ENCODE measurements around the gene BCKDK.

Gene BCKDK

DNA sequence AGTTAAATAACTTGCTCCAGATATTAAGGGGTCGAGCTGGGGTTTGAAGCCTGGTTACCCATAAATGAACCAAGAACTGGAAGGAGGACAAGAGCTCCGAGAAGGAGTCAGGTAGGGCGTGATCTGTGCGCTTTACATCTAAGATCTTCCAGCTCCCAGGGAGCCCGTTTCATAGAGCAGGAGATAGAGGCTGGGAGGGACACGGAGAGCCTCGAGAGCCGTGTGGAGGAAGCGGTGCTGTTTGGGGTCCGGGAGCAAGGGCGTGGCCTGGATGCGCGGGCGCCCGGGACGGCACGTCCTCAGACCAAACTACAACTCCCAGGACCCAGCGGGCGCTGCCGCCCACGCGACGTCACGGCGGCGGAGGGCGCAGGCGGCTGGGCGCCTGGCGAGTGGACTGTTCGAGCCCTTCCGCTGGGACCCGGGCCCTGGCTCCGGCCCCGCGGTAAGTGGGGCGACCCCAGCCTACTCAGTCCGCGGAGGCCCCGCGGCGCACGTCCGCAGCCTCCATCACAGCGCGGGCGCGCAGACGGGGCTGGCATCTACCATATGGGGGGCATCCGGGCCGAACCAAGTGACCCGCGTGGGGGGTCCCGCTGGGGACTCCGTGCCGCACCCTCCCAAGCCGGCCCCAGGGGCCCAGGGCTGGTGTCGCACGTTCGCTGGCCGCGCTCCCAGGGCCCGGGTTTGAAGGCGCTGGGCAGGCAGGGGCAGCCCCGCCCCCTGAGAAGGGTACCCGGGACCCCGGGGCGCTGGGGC is at the start of gene BCKDK:
BCKDK (plus strand) TSS at position 352 of the 759 bp plus-strand sequence. CDS start 838 bp downstream, outside the sequence.
- peak; percentile 73 for DNase-seq

DNA sequence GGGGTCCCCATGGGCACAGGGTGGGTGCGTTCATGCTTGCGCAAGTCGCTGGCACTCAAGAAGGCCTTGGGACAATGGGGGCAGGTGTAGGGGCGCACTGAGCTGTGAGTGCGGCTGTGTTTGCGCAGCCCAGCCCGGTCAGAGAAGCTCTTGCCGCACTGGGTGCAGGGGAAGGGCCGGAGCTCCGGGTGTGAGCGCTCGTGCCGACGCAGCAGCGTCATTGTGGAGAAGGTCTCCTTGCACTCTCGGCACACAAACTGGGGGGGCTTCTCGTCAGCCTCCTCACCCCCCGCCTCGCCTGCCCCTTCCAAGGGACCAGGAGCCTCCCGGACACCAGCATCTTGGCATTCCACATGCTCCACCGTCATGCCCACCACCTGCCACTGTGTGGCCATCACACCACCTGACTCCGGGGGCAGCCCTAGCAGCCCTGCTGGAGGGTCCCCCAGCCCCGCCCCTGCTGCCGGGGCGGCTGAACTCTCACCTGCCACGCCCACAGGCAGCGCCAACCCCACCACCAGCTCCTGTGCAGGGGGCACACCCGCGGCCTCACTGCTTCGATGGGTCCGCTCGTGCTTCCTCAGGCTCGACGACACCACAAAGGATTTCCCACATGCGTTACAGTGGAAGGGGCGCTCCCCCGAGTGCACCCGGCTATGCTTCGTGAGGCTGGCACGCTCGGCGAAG is 46.9 kb upstream of the BCKDK start:
- no peak for DNase-seq

DNA sequence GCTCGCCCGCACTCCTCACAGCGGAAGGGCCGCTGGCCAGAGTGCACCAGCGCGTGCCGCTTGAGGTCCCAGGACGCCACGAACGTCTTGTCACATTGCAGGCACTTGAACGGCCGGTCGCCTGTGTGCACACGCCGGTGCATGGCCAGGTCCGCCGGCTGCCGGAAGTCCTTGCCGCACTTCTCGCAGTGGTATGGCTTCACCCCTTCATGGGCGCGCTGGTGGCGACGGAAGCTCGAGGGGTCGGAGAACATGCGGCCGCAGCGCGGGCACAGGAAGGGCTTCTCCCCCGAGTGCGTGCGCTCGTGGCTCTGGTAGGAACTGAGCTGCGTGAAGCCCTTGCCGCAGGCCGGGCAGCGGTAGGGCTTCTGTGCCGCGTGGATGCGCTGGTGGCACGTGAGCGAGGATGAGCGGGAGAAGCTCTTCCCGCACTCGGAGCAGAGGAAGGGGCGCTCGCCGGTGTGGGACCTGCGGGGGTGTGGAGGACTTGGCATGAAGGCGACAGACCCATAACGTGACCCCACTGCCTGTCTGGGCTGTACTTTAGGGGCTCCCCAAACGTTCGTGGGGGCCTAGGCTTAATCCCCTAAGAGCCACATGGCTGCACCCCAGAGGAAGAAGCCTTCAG is 46.3 kb upstream of the BCKDK start:
- DNase-seq: no peak

DNA sequence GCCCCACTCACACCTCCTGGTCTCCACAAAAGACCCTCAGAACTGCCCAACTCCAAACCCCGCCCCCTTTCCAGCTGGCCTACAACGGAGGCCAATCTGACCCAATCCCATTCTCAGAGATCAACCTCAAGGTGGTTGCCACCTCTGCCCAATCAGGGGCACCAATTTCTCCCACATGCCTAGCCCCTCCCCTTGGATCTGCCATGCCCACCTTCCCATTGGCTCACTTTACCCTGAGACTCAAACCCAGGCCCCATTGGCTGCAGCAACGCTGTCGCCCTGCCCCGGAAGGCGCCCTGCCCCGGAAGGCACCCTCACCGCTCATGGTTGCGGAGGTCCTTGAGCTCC is 44.7 kb upstream of the BCKDK start:
- no peak for DNase-seq

DNA sequence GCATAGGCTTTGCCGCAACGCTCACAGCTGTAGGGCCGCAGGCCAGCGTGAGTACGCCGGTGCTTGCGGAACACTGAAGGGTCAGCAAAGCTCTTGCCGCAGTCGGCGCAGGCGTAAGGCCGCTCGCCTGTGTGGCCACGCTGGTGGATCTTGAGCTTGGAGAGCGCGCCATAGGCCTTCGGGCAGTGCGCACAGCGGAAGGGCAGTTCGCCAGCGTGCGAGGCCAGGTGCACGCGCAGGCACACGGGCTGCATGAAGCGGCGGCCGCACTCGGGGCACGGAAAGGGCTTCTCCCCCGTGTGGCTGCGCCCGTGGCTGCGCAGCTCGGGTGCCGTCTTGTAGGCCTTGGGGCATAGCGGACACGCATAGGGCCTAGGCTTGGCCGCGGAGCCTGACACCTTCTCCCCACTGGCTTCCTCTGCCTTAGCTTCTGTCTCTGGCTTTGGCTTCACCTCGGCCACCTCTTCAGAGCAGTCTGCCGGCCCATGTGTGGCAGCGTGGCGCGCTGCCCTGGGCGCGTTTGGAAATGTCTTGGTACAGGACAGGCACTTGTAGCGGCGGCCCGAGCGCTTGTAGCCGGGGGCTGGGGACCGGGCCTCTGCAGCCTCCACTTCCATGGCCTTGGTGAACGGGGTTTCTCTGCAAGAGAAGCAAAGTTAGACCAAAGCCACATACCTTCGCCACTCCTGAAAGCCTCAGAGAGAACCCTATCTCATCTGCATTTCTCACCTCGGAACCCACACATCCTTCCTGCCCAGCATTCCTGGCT is 44.2 kb upstream of the BCKDK start:
- DNase-seq: peak; percentile 73

DNA sequence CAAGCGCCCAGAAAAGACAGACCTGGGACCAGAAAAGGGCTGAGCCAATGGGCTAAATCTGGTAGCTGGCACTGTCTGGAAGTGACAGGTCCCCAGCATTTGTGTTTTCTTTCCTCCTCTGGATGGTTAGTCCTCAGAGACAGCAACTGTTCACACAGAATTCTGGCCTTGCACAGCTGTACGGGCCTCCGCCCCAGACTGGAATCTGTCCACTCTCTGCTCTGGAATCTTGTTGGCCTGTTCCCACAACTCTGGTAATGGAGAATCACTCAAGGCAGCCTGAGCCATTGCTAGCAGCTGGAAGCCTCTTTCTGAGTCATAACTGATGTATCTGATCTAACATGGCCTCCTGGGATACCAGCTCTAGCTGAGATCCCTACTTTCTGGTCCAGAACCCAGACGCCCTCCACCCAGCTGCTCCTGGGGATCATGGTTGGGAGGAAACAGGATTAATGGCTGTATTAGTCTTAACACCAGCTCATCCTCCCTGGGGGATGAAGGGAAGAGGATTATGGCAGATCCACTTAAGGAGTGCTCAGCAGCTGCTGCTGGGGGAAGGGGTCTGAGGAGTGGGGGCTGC is 43.2 kb upstream of the BCKDK start:
- DNase-seq: no peak

DNA sequence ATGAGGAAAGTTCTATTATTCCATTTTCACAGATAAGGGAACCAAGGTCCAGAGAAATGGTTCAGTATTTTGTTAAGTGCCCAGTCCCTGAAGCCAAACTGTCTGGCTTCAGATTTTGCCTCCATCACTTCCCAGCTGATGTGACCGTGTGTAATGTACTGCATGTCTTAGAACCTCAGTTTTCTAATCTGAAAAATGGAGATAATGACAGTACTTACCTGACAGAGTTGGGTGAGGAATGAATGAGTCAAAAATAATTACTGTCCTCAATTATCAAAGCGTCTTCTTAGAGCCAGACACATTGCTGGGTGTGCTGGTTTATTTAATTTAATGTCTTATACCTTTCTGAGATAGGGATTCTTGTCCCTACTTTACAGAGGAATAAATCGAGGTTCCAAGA is 40.8 kb upstream of the BCKDK start:
- DNase-seq: no peak

DNA sequence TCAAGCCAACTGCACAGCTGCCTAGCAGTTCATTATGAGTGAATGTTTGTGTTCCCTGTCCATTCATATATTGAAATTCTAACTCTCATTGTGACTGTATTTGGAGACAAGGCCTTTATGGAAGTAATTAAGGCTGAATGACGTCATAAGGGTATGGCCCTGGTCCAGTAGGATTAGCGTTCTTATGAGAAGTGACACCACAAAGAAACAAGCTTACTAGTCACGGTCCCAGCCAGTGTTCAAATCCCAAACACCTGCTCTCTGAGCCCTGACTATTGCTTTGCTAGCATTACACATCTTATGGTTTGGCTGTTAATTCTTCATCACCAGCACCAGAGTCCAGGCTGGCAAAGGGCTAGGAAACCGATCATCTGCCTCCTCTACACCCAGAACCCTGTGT is 36.3 kb upstream of the BCKDK start:
- no peak for DNase-seq

DNA sequence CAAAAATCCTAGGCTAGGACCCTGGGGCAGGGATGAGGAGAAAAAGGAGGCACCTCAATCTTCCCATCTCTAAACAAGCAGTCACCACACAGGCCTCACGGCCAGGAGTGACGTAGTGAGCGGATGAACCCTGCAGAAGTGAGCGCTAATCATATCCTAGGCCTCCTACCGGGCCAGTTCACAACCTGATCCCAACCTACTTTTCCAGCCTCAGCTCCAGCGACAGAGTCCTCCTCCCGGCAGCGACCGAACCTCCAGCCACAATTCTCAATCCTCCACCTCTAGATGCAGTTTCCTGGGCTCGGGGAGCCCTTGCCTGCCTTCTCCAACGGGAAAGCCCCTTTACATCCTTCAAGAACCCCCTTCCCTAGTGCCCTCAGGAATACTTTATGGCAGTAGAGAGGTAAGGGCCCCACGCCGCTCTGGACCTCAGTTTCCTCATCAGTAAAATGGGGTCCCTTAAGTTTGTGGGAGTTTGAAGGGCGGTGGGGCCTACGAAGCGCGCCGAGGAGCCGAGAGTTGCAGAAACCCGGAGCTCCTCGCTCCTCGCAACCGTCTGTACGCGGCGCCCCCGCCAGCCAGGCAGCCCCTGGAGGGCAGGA is 35.5 kb upstream of the BCKDK start:
- no peak for DNase-seq

DNA sequence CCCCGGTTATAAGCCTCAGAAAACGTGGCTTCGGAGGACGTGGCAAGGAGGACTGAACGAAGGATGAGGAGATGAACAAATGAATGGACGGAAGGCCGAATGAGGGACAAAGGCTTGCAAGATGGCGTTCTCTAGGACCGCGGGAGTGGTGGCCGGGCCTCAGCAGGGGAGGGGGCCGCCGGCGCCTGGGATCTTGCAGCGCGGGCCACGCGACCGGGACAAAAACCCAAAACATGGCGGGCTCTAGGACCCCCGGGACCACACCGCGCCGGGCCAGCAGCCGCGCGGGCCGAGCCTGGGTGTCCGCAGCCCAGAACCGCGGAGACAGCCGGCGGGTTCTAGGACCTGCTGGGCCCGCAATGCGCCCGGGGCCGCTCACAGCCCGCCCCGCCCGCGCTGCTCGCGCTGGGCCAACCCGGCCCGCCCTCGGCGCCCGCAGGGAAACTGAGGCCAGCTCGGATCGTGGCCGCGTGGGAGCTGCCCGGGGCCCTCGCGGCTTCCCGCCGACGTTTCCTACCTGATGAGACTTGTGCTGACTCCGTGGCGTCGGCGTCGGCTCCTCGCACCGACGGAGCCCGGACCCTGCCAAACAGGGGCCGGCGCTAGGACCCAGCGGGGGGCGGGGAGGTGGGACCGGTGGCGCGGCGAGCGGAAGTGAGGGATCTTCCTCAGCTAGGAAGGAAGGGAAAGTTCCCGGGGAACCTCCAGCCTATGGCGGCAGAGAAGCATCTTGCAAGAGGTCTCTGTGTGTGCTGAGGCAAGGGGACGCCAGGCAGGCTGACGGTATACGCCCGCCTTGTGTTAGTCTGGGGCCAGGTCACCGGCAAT is 34.8 kb upstream of the BCKDK start:
- peak; percentile 84 for DNase-seq

DNA sequence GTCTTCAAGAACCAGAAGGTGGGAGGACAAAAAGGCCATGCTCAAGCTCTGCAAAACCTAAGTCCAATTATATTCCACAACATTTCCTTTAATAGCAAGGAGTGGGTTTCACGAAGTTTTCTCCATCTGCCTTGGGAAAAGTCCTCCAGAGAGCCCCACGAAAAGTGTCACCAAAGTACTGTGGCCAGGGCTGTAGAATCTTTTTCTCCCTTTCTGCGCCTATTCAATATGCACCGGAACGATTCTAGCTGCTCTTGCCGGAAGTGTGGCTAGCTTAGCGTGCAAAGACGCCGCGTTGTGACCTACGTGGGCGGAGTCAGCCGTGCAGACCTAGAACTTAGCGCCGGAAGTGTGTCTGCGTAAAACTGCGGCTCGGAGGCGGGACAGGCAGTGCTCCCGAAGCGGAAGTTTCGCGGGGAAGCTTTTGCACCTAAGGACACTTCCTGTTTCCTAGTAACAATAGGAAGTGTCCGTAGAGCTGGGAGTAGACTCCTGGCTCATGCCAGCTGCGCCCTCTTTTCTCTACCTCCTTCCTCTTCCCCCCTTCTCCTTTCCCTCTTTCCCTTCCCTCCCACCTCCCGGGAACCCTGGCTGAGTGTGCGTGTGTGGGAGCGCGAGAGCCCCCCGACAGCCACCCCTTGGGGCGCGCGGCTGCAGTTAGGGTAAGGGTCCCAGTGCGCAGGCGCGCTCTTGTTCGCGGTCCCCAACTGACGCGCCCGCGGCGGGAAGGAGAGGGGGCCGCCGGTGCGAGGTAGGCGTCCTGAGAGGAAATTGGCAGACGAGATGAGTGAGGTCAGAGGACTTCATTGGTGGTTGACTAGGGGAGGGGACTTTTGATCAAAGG is 34.0 kb upstream of the BCKDK start, which contains the start of the genes ZNF646 and ZNF668:
ZNF646 (plus strand) TSS at position 453 of the 844 bp plus-strand sequence. CDS start 1,903 bp downstream, outside the sequence.
ZNF668 (minus strand) TSS at position 271 of the 844 bp plus-strand sequence. CDS start 9,781 bp downstream, outside the sequence.
- peak; percentile 99 for DNase-seq

DNA sequence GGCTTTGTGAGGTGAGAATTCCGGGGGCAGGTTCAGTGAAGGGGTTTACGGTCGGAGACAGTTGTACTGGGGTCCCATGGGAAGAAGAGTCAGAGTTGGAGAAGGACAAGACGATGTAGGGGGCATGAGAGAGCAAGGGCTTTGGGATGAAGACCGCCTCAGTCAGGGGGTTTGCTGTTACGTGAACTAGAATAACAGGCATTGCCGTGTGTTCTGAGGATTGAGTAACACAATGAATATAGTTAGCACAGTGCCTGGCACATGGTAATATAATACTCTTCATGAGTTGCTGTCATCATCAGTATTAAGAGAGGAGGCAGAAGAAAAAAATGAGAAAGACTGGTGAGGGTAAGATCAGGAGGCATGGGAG is 33.4 kb upstream of the BCKDK start:
- DNase-seq: no peak

DNA sequence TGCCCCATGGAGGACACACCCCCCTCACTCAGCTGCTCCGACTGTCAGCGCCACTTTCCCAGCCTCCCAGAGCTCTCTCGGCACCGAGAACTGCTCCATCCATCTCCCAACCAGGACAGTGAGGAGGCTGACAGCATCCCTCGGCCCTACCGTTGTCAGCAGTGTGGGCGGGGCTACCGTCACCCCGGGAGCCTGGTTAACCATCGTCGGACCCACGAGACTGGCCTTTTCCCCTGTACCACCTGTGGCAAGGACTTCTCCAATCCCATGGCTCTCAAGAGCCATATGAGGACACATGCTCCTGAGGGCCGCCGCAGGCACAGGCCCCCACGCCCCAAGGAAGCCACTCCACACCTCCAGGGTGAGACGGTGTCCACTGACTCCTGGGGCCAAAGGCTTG is 31.9 kb upstream of the BCKDK start:
- DNase-seq: no peak

DNA sequence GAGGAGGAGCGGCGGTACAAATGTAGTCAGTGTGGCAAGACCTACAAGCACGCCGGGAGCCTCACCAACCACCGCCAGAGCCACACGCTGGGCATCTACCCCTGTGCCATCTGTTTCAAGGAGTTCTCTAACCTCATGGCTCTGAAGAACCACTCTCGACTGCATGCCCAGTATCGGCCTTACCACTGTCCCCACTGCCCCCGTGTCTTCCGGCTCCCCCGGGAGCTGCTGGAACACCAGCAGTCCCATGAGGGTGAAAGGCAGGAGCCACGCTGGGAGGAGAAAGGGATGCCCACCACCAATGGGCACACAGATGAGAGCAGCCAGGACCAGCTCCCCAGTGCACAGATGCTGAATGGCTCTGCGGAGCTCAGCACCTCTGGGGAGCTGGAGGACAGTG is 31.2 kb upstream of the BCKDK start:
- no peak for DNase-seq

DNA sequence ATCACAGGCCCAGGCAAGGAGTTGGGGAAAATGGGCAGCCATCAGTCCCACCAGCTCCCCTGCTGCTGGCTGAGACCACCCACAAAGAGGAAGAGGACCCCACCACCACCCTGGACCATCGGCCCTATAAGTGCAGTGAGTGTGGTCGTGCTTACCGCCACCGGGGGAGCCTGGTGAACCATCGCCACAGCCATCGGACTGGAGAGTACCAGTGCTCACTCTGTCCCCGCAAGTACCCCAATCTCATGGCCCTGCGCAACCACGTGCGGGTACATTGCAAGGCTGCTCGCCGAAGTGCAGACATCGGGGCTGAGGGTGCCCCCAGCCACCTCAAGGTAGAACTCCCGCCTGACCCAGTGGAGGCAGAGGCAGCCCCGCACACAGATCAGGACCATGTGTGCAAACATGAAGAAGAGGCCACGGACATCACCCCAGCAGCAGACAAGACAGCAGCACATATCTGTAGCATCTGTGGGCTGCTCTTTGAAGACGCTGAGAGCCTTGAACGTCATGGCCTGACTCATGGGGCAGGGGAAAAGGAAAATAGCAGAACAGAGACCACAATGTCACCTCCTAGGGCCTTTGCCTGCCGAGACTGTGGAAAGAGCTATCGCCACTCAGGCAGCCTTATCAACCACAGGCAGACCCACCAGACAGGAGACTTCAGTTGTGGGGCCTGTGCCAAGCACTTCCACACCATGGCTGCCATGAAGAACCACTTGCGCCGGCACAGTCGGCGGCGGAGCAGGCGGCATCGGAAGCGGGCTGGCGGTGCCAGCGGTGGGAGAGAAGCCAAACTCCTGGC is 30.4 kb upstream of the BCKDK start:
- no peak for DNase-seq

DNA sequence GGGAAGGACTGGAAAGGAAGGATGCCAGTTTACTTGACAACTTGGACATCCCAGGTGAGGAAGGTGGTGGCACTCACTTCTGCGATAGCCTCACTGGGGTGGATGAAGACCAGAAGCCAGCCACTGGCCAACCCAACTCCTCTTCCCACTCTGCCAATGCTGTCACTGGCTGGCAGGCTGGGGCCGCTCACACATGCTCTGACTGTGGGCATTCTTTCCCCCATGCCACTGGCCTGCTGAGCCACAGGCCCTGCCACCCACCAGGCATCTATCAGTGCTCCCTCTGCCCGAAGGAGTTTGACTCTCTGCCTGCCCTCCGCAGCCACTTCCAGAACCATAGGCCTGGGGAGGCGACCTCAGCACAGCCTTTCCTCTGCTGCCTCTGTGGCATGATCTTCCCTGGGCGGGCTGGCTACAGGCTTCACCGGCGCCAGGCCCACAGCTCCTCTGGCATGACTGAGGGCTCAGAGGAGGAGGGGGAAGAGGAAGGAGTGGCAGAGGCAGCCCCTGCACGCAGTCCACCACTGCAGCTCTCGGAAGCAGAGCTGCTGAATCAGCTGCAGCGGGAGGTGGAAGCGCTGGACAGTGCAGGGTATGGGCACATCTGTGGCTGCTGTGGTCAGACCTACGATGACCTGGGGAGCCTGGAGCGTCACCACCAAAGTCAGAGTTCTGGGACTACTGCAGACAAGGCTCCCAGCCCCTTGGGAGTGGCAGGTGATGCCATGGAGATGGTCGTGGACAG is 29.4 kb upstream of the BCKDK start:
- no peak for DNase-seq

DNA sequence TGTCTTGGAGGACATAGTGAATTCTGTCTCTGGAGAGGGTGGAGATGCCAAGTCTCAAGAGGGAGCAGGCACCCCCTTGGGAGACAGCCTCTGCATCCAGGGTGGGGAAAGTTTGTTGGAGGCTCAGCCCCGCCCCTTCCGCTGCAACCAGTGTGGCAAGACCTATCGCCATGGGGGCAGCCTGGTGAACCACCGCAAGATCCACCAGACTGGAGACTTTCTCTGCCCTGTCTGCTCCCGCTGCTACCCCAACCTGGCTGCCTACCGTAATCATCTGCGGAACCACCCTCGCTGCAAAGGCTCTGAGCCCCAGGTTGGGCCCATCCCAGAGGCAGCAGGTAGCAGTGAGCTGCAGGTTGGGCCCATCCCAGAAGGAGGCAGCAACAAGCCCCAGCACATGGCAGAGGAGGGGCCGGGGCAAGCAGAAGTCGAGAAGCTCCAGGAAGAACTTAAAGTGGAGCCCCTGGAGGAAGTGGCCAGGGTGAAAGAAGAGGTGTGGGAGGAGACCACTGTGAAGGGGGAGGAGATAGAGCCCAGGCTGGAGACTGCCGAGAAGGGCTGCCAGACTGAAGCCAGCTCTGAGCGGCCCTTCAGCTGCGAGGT is 28.7 kb upstream of the BCKDK start:
- DNase-seq: peak; percentile 21

DNA sequence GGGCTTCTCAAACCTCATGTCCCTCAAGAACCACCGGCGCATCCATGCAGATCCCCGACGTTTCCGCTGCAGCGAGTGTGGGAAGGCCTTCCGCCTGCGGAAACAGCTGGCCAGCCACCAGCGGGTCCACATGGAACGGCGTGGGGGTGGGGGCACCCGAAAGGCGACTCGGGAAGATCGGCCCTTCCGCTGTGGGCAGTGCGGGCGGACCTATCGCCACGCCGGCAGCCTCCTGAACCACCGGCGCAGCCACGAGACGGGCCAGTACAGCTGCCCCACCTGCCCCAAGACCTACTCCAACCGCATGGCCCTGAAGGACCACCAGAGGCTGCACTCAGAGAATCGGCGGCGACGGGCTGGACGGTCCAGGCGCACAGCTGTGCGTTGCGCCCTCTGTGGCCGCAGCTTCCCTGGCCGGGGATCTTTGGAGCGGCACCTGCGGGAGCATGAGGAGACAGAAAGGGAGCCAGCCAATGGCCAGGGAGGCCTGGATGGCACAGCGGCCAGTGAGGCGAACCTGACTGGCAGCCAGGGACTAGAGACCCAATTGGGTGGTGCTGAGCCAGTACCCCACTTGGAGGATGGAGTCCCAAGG is 28.1 kb upstream of the BCKDK start:
- DNase-seq: no peak

Measured in GDM1 (cell line).